GM18861 (cell line): Measurements from ENCODE around the gene EGLN1.

Source experiments
- ATAC-seq: cut with Tn5 transposase; IDR thresholded peaks from one replicate; pipeline ENCODE4 v1.9.1; 2021; ENCODE audit not compliant: unreplicated experiment

The EGLN1 gene

GRCh38 chr1:231422798-231423309, 767 bp upstream of the EGLN1 start:
- ATAC-seq, result no peak

DNA sequence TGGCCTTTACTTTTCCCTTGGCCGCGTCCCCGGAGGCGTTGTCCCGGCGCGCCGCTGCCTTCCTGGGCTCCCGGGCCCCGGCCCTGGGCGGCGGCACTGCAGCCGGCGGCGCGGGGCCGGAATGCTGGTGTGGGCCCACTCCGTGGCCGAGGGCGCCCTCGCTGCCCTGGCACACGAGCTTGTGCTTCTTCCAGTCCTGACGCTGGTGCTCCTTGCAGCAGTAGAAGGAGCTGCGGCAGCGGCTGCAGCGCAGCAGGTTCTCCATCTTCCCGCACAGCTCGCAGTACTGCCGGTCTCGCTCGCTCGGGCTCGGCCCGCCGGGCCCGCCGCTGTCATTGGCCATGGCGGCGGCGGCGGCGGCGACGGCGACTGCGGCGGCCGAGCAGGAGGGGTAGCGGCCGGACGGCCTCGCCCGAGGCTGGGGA, 529 bp downstream of the EGLN1 start:
- ATAC-seq, result peak; percentile 20

GRCh38 chr1:231420959-231421545, 1.0 kb downstream of the EGLN1 start:
- ATAC-seq, result peak; percentile 6

DNA sequence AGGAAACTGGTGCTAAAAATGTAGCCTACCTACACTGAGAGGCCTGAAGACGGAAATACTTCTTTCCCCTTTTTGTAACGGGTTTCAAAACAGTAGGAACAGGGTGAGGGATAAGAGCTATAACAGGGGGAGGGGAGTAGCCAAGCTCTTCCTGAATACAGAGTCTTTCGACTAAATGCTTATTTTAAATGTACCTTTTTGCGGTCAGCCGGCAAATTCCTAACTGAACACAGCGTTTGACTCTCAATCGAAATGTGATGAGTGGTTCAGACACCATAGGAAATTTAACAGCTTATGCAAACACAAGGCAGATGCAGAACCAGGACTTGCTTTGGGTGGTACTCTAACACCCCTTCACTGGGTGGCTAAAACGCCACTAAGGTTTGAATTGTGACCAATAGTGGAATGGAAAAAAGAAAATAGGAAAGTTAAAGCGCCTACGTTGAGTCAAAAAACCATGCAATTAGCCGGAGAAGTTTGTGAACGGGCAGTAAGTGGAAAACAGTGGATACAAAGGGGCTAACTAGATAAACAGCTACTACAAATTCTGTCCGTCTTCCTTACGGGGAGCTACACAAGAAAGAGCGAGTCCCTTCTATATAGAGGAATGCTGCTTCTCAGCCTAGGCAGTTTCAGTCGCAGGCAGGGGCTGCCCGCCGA, 1.7 kb downstream of the EGLN1 start:
- no peak for ATAC-seq

- ATAC-seq, result no peak
These were observed 2.3 kb downstream of the EGLN1 start for GRCh38 chr1:231419738-231420298.

DNA sequence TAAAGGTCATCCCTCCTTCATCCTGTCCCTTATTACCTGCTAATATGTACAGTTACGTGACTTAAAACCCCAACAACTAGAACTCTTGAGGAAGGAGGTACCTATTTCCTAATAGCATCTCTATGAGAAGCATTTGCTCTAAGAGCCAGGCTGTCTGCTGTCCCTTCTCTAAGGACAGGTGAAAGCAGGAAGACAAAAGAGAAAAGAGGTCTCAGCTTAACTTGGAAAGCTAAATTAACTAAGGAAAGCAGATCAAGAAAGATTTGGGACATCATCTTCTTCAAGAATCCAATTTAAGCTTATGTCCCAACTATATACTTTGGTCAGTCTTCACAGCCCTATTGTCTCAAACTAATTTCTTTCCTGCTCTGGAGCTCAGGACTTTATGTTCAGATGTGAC, 2.9 kb downstream of the EGLN1 start:
- no peak for ATAC-seq

GRCh38 chr1:231418741-231419107, 3.4 kb downstream of the EGLN1 start:
- no peak for ATAC-seq

DNA sequence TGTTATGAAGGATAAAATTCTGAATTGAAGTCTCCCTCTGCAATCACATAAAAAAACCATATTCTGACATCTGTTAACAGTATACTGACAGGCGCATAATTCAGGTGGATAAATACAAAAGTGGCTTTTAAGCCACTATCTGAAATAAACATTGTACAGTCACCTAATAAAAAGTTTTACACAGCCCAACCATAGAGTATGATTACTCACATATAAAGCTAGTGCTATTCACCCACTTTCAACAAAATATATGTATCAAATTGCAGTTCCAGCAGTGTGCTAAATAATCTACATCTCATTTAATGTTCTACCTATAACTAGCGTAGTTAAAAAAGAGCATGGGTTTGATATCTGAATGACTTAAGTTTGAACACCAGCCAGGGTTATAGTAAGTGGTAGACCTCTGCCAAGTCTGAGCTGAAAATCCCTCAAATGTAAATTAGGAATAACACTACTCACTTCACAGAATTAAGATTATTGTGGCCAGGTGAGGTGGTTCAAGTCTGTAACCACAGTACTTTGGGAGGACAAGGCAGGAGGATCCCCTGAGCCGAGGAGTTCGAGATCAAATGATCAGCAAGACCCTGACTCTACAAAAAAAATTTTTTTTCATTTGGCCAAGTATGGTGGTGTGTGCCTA, 3.9 kb downstream of the EGLN1 start:
- no peak for ATAC-seq

GRCh38 chr1:231417513-231417912, 4.6 kb downstream of the EGLN1 start:
- no peak for ATAC-seq

- no peak for ATAC-seq
These were observed 5.2 kb downstream of the EGLN1 start for GRCh38 chr1:231416901-231417300.

- no peak for ATAC-seq
These were observed 7.0 kb downstream of the EGLN1 start for GRCh38 chr1:231415018-231415583.

GRCh38 chr1:231414260-231415016, 7.6 kb downstream of the EGLN1 start:
- ATAC-seq, result no peak

- no peak for ATAC-seq
These were observed 8.4 kb downstream of the EGLN1 start for GRCh38 chr1:231413749-231414082.

DNA sequence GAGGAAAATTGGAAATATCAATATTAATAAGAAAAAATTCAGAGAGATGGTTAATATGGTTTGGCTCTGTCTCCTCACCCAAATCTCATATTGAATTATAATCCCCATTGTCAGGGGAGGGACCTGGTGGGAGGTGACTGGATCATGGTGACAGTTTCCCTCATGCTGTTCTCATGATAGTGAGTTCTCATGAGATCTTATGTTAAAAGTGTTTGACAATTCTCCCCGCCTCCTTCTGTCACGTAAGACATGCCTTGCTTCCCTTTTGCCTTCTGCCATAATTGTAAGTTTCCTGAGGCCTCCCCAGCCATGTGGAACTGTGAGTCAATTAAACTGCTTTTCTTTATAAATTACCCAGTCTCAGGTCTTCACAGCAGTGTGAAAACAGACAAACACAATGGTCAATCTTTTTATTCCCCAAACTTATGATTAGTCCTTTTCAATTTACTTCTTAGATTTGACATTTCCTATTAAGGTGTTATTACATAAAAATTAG, 11.0 kb downstream of the EGLN1 start:
- no peak for ATAC-seq

GRCh38 chr1:231410036-231410612, 12.0 kb downstream of the EGLN1 start:
- ATAC-seq, result no peak

GRCh38 chr1:231408528-231409094, 13.5 kb downstream of the EGLN1 start:
- no peak for ATAC-seq

DNA sequence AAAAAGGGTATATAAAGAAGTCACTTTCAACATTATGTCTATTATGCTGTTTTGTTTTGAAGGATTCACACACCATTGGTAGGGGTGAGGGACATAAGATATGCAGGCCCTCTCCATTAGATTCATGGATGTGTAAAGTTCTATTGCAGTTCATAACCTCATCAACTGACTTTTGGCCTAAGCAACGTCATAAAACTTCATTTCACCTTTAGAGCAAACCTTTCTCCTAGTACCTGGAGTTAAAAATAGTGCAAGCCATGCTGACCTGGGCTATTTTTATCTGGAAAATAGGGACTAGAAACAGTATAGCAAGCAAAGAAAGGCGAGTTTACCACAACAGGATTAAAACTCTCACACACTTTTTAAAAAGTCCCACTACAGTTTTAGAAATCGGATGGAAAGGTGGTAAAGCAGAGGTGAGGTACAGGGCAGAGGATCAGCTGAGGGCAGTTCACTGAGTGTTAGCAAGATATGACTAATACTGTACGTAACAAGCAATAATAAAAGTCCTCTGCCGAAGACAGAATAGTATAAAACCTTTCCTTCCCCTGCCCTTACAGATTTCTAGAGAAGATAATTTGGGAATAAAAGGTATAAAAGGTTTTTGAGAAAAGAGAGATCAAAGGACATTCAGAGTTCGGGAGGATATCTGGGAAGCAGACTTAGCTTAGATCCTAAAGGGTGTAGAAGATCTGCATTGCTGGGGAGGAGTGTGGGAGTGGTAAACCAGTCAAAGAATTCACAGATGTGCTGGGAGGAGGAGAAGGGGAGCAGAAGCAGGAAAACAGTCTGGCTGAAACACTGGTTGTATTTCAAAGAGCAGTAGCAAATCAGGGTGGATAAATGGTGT, 14.3 kb downstream of the EGLN1 start:
- no peak for ATAC-seq

GRCh38 chr1:231407049-231407448, 15.0 kb downstream of the EGLN1 start:
- no peak for ATAC-seq

- no peak for ATAC-seq
These were observed 17.8 kb downstream of the EGLN1 start for GRCh38 chr1:231404318-231404717.
